GM18526 (cell line): ENCODE results near the gene HPSE2.

Source experiments
- POLR2A ChIP-seq: IDR thresholded peaks from 3 replicates; pipeline ENCODE4 v1.6.1; 2011; ENCODE audit not compliant: insufficient read length; ENCODE audit errors: extremely low read depth

HPSE2 gene

GRCh38 chr10:98617906-98618520 is 617.6 kb downstream of the HPSE2 start:
- no peak for TF ChIP-seq POLR2A

- no peak for TF ChIP-seq POLR2A
Observed at GRCh38 chr10:98613446-98613845, 622.2 kb downstream of the HPSE2 start.

- TF ChIP-seq POLR2A = no peak
Observed at GRCh38 chr10:98611436-98611835, 624.2 kb downstream of the HPSE2 start.

DNA sequence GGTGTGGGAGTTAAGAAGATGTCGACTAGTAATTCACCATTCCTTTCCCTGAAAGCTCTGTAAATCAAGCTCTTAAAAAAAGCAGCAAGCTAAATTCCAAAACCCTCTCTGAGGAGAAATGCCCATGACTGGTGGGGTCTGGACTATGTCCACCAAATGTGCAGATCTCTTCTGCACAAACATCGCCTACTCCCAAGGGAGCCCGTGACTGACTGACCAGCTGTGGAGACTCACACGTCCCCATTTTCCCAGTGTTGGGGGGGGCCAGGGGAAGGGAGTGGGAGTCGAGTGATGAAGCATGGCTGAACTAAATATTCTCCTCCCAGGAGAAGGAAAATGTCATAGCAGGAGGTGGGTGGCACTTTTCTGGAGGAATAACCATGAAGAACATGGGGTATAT is 624.8 kb downstream of the HPSE2 start:
- TF ChIP-seq POLR2A = no peak

GRCh38 chr10:98610301-98610700 is 625.4 kb downstream of the HPSE2 start:
- no peak for TF ChIP-seq POLR2A

DNA sequence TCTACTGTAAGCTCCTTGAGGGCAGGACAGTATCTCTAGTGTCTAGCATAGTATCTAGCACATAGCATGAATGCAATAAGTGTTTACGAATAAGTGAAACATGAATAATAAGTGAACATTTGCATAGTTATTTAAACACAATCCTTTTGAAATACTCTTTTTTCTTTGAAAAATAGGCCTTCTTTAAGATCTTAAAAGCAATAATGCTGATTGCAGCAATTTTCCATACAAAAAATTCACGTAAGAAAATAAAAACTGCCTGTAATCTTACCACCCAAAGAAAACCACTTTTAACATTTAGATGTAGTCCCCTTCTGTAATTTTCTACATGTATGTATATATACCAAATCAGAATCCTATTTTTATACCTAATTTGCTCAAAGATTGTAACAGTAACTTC is 626.4 kb downstream of the HPSE2 start:
- TF ChIP-seq POLR2A = no peak

- no peak for TF ChIP-seq POLR2A
Observed at GRCh38 chr10:98608411-98608810, 627.2 kb downstream of the HPSE2 start.

GRCh38 chr10:98602224-98602623 is 633.4 kb downstream of the HPSE2 start:
- no peak for TF ChIP-seq POLR2A

DNA sequence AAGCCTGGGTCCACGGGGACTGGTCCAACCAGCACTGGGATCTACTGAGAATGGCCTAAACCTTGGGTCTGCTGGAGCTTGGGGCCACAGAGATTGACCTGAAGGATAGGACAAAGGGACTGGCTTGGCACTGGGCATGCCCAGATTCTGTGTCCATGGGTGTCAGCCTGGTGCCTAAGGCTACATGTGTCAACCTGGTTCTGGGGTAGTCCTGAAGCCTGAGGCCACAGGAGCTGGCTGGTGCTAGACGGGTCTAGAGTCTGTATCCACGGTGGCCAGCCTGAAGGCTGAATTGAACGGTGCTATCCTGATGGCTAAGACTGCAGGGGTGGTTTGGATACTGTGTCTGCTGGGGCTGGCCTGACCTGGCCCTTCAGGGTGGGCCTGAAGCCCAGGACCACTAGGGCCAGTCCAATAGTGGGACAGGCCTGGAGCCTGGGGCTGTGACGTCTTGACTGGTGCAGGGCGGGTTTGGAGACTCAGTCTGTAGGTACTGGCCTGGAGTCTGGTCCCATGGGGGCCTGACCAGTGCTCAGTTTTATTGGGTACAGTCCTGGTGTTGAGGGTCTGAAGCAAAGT is 636.5 kb downstream of the HPSE2 start:
- TF ChIP-seq POLR2A = no peak

GRCh38 chr10:98596404-98596803 is 639.2 kb downstream of the HPSE2 start:
- TF ChIP-seq POLR2A = no peak

DNA sequence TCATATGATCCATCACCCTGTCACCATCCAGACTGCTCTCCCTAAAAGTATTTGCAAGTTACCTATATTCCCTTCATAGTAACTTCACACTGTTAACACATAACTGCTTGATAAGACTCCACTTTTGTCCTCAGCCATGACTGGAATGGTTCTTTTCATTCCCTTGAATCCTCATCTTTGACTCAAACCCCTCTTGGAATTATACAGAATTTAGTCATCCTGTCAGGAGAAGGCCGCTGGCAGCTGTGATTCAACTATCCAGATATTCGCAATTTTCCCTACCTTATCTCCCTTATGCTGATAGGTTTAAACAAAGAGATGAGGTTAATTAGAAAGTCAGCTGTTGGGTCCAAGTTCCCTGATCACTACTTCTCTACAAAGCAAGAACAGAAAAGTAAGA is 646.0 kb downstream of the HPSE2 start:
- TF ChIP-seq POLR2A = no peak

DNA sequence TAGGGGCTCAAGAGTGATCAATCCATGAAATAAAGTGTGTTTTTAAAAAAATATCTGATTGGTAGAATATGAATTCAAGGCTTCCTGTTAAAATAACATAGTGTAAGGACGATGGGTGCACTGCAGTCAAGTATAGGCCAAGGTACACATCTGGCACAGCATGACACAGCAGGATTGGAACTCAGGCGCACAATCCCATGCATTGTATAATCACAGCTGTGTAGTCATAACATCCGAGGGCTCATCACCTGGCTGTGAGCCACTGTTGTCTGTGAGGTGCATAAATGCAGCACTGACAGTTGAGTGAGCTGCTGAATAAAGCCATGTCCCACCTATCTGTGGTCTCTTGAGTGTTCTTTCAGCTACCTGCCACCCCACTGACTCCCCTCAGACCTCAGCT is 646.6 kb downstream of the HPSE2 start:
- TF ChIP-seq POLR2A = no peak

GRCh38 chr10:98587156-98587837 is 648.4 kb downstream of the HPSE2 start:
- no peak for TF ChIP-seq POLR2A

DNA sequence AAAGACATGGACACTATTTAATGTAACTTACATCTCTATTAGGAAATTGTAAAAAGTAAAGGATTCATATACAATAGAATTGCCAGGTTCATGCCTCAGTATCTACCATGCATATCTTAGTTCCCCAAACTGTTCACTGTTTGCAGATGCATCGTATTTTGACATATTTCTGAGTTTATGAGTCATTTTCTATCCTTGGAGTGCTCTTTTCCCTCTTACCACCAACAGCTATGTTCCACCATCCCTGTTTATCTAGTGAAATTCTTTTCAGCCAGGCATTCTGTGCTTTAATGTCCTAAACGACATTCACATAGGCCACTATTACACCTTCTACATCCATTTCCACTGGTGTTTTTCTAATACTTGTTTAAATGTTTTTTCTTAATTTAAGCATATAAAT is 649.6 kb downstream of the HPSE2 start:
- no peak for TF ChIP-seq POLR2A

DNA sequence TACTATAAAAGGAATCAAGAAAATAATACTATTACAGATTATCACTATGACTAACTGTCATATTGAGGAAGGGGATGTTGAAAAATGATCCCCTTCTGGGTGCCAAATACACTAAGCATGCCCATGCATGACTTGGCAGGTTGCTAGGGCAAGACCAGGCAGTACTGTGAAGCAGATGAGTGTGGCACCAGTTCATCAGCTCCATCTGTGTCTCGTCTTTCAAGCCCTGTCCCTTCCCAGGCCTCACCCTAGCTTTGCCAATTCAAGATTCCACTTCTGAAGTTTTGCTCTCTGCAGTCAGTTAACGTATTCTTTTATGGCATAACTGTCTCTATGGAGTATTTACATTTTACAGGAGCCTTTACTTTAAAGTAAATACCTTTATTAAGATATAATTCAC is 653.3 kb downstream of the HPSE2 start:
- no peak for TF ChIP-seq POLR2A

GRCh38 chr10:98577578-98577977 is 658.1 kb downstream of the HPSE2 start:
- TF ChIP-seq POLR2A = no peak

- no peak for TF ChIP-seq POLR2A
Observed at GRCh38 chr10:98577168-98577567, 658.5 kb downstream of the HPSE2 start.
